ENCODE measurements around the gene MAML3. TPM values are rescaled to one million over a fixed set of nuclear protein-coding genes. Genes with fewer than 3 reads are reported as not detected.

The MAML3 gene
- total RNA-seq, 4 donors from 2014 or later, result 21.2 to 28.4 (median 22.1) TPM

- peak in 1 of 2 donors; percentile 40 for DNase-seq (ENCODE audit: low spot score in 2 of 2)
- no peak overlapping the region for H3K4me3 ChIP-seq (ENCODE audit: low read depth, poor library complexity, severe bottlenecking)
- WGBS, 2 donors, result 45 to 56% methylated on average over 5 of the region's 5 CpGs
- TF ChIP-seq POLR2A (IDR thresholded peaks at IDR 0.05), result no peak
- TF ChIP-seq CTCF (IDR thresholded peaks at IDR 0.05), result no peak
- intact Hi-C loops (cut with DNase I; ENCODE audit: low total_unique reads), result no loop called here
These were observed 411.0 kb downstream of the MAML3 start for GRCh38 chr4:139743027-139743426.

DNA sequence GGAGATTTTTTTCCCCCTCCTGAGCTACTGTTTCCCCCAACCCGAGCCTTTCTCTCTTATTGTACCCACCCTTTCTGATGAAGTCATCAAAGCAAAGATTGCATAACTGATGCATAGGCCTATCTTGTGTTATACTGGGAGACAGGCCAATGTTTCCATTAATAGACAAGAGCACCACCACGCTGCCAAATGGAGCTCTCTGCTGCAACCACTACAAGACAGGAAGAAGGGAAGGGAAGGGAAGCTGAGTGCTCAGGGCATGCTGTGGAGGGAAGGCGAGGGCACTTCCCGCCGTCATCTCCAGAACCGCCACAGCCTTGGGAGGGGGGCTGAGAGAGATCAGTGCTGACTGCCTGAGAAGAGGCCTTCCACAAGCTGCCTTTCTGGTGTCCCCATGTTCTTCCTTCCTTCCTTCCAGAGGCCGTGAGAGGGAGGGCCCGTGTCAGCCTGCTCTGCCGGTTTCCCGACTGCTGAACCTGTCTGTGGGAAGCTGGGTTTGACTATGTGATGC is 413.4 kb downstream of the MAML3 start:
- intact Hi-C loops (cut with DNase I; ENCODE audit: low total_unique reads), result no loop called here
- TF ChIP-seq POLR2A (IDR thresholded peaks at IDR 0.05), result no peak
- TF ChIP-seq CTCF (IDR thresholded peaks at IDR 0.05), result no peak

DNA sequence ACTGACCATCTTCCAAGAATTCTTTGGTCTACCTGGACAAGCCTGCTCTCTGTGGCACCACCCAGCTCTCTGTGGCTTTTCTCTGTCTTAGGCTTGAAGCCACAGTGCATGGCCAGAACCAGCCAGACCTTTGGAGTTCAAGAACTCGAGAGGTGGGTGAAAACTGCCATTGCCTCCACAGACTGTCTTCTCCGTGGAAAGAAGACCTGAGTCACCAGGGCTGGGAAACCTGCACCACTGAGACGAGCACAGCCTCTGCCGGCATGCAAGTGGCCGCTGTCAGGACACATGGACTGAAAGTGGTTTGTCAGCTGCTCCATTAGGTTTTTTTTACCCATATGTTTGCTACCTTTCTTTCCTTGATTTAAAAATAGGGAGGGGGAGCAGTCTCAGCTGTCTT is 413.9 kb downstream of the MAML3 start:
- peak in 1 of 2 donors; percentile 87 for DNase-seq (ENCODE audit: low spot score in 2 of 2)
- intact Hi-C loops (cut with DNase I; ENCODE audit: low total_unique reads), result no loop called here
- H3K4me3 ChIP-seq (ENCODE audit: low read depth, poor library complexity, severe bottlenecking), result no peak overlapping the region
- 42 to 48% methylated on average over 5 of the region's 5 CpGs for whole genome bisulfite sequencing, 2 donors
- TF ChIP-seq CTCF (IDR thresholded peaks at IDR 0.05) (no peak), POLR2A (IDR thresholded peaks at IDR 0.05) (no peak)

More for the DNA sequence above, 413.4 kb downstream of the MAML3 start:
- no peak overlapping the region for H3K4me3 ChIP-seq (ENCODE audit: low read depth, poor library complexity, severe bottlenecking)
- peak; percentile 75 to 91 for DNase-seq (ENCODE audit: low spot score in 2 of 2)
- 17% methylated on average over 10 of the region's 10 CpGs for WGBS, 2 donors

GRCh38 chr4:139738846-139739613 is 415.0 kb downstream of the MAML3 start:
- DNase-seq (ENCODE audit: low spot score in 2 of 2), result no peak
- WGBS, 2 donors, result 92 to 96% methylated on average over 2 of the region's 2 CpGs
- H3K4me3 ChIP-seq (ENCODE audit: low read depth, poor library complexity, severe bottlenecking), result no peak overlapping the region
- intact Hi-C loops (cut with DNase I; ENCODE audit: low total_unique reads), result loop anchor here (10.0 kb wide), 1 partner anchor 516 kb away; no protein-coding TSS in a partner anchor
- TF ChIP-seq CTCF (IDR thresholded peaks at IDR 0.05) (no peak), POLR2A (IDR thresholded peaks at IDR 0.05) (no peak)

DNA sequence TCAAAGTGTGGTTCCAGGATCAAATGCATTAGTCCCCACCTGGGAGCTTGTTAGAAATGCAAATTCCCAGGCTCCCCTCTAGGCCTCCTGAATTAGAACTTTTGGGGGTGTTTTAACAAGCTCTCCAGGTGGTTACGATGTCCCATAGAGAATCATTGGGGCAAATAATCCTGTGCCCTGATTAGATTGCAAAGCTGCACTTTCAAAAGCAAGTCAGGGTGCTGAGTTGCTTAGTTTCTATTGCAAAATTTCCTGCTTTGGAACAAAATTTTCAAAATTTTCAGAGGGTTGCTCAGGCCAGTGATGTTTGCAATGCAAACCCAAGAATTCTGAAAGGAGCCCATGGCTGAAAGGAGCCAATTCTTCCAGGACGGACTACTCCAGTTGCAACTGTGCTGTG is 417.3 kb downstream of the MAML3 start:
- DNase-seq (ENCODE audit: low spot score in 2 of 2), result no peak
- TF ChIP-seq CTCF (IDR thresholded peaks at IDR 0.05) (no peak), POLR2A (IDR thresholded peaks at IDR 0.05) (no peak)
- no peak overlapping the region for H3K4me3 ChIP-seq (ENCODE audit: low read depth, poor library complexity, severe bottlenecking)
- WGBS, 2 donors, result 88 to 93% methylated on average over 2 of the region's 2 CpGs
- intact Hi-C loops (cut with DNase I; ENCODE audit: low total_unique reads), result loop anchor here (10.0 kb wide), 1 partner anchor 518 kb away; no protein-coding TSS in a partner anchor

All from lower leg skin (tissue), 4 donors.